Glutamatergic neuron (in vitro differentiated cells): Measurements from ENCODE around the gene KRT6B. TPM values are rescaled to one million over a fixed set of nuclear protein-coding genes. Genes with fewer than 3 reads are reported as not detected.

Experiments used
- DNase-seq: peaks from one replicate; pipeline ENCODE4 v3.0.0; 2022
- H3K27ac Mint-ChIP-seq: one replicate; pipeline ENCODE4 v1.8.0; 2020; ENCODE audit warnings: mild to moderate bottlenecking, mixed read lengths, inconsistent platforms; ENCODE audit not compliant: unreplicated experiment
- H3K27me3 Mint-ChIP-seq: one replicate; pipeline ENCODE4 v1.8.0; 2020; ENCODE audit warnings: mild to moderate bottlenecking, moderate library complexity, mixed read lengths, inconsistent platforms; ENCODE audit not compliant: unreplicated experiment
- H3K36me3 Mint-ChIP-seq: one replicate; pipeline ENCODE4 v1.8.0; 2020; ENCODE audit warnings: mild to moderate bottlenecking, mixed read lengths, inconsistent platforms; ENCODE audit not compliant: unreplicated experiment
- H3K4me1 Mint-ChIP-seq: one replicate; pipeline ENCODE4 v1.8.0; 2020; ENCODE audit warnings: mild to moderate bottlenecking, low read depth, mixed read lengths, inconsistent platforms; ENCODE audit not compliant: unreplicated experiment
- H3K4me3 Mint-ChIP-seq: one replicate; pipeline ENCODE4 v1.8.0; 2020; ENCODE audit warnings: mild to moderate bottlenecking, mixed read lengths, inconsistent platforms; ENCODE audit not compliant: unreplicated experiment
- H3K9me3 Mint-ChIP-seq: one replicate; pipeline ENCODE4 v1.8.0; 2020; ENCODE audit warnings: mild to moderate bottlenecking, moderate library complexity, mixed read lengths, inconsistent platforms; ENCODE audit not compliant: unreplicated experiment
- total RNA-seq: library from RNA; stranded (reverse); fragmentation: NEBNext Ultra II Directional; extraction: Animal tissue kit (Norgen Biotek cat#: 25700); gene quantifications from one replicate; pipeline ENCODE4 v1.2.1, GENCODE V29; 2021; ENCODE audit not compliant: unreplicated experiment
- TF ChIP-seq, protein P1 (sequence below): fragments of 200-600 bp; sonication (generic); IDR thresholded peaks from one replicate; pipeline ENCODE4 v1.5.0; 2021; ENCODE audit not compliant: partially characterized antibody, unreplicated experiment

Gene KRT6B
- total RNA-seq, 1 donor from 2014 or later, result not detected

- no peak overlapping the region for H3K4me3 Mint-ChIP-seq
- TF ChIP-seq, protein P1, sequence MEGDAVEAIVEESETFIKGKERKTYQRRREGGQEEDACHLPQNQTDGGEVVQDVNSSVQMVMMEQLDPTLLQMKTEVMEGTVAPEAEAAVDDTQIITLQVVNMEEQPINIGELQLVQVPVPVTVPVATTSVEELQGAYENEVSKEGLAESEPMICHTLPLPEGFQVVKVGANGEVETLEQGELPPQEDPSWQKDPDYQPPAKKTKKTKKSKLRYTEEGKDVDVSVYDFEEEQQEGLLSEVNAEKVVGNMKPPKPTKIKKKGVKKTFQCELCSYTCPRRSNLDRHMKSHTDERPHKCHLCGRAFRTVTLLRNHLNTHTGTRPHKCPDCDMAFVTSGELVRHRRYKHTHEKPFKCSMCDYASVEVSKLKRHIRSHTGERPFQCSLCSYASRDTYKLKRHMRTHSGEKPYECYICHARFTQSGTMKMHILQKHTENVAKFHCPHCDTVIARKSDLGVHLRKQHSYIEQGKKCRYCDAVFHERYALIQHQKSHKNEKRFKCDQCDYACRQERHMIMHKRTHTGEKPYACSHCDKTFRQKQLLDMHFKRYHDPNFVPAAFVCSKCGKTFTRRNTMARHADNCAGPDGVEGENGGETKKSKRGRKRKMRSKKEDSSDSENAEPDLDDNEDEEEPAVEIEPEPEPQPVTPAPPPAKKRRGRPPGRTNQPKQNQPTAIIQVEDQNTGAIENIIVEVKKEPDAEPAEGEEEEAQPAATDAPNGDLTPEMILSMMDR, result no peak
- H3K36me3 Mint-ChIP-seq, result no peaks in the 10 kb centered on the region
- peaks cover 7% of the 10 kb centered on the region for H3K27me3 Mint-ChIP-seq
- peaks cover 7% of the 10 kb centered on the region for H3K4me1 Mint-ChIP-seq
- H3K9me3 Mint-ChIP-seq, result peaks cover 7% of the 10 kb centered on the region
- no peak for DNase-seq
- H3K27ac Mint-ChIP-seq, result no peak overlapping the region
Measured at GRCh38 chr12:52436828-52437474, 15.0 kb downstream of the KRT6B start.

DNA sequence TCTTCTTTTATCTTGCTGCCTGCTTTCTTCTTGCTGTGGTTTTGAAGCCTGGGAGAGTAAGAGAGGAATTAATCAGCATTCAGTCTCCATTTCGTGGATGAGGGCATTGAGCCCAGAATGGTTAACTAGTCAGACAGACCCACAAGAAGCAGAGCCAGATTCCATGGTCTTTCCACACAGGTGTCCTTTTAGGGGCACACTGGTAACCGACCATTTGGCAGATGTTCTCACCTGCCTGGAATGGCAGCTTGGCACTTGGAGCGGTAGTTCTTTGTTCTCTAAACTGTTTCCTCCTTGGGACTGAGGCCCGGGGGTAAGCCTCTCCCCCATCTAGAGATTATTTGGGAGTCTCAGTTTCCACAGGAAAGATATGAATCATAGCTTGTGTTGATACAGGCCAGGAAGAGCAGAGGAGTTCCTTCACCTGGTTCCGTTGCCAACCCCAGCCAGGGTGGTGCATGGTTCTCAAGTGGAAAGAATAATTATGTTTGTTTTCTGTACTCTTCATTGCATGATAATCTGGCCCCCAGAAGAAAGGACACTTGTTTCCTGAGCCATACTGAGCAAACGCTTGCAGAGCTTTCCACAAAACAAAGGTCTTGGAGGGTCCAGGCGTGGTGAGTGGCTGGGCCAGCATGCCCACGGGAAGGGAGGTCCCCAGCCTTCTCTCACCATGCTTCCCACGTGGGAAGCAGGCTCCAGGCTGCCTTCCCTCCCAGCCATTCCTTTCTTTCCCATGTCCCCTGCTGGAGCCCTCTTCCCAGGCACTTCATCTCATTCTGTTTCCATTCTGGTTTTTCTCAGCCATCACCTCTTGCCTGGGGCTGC lies 15.7 kb downstream of the KRT6B start:
- H3K9me3 Mint-ChIP-seq, result peaks cover 7% of the 10 kb centered on the region

GRCh38 chr12:52435659-52435999 lies 16.3 kb downstream of the KRT6B start:
- DNase-seq, result no peak
- H3K4me1 Mint-ChIP-seq, result peaks cover 7% of the 10 kb centered on the region
- H3K27ac Mint-ChIP-seq, result no peak overlapping the region

More for the DNA sequence above, 15.7 kb downstream of the KRT6B start:
- peaks cover 7% of the 10 kb centered on the region for H3K27me3 Mint-ChIP-seq
- DNase-seq, result no peak
- H3K4me1 Mint-ChIP-seq, result peaks cover 7% of the 10 kb centered on the region
- no peaks in the 10 kb centered on the region for H3K36me3 Mint-ChIP-seq
- no peak overlapping the region for H3K27ac Mint-ChIP-seq
- H3K4me3 Mint-ChIP-seq, result no peak overlapping the region
- TF ChIP-seq, protein P1, result no peak

GRCh38 chr12:52434760-52435530 lies 17.0 kb downstream of the KRT6B start:
- TF ChIP-seq, protein P1, result no peak

More at GRCh38 chr12:52435659-52435999, 16.3 kb downstream of the KRT6B start:
- H3K36me3 Mint-ChIP-seq, result no peaks in the 10 kb centered on the region
- H3K27me3 Mint-ChIP-seq, result peaks cover 7% of the 10 kb centered on the region
- peaks cover 7% of the 10 kb centered on the region for H3K9me3 Mint-ChIP-seq
- no peak overlapping the region for H3K4me3 Mint-ChIP-seq
- TF ChIP-seq, protein P1, result no peak

More at GRCh38 chr12:52434760-52435530, 17.0 kb downstream of the KRT6B start:
- H3K4me3 Mint-ChIP-seq, result no peak overlapping the region
- peaks cover 7% of the 10 kb centered on the region for H3K9me3 Mint-ChIP-seq
- no peak for DNase-seq
- peaks cover 6% of the 10 kb centered on the region for H3K4me1 Mint-ChIP-seq
- H3K27ac Mint-ChIP-seq, result no peak overlapping the region
- H3K27me3 Mint-ChIP-seq, result peaks cover 7% of the 10 kb centered on the region
- no peaks in the 10 kb centered on the region for H3K36me3 Mint-ChIP-seq
